ENCODE results near the gene IRGC. TPM values are rescaled to one million over a fixed set of nuclear protein-coding genes. Genes with fewer than 3 reads are reported as not detected.
"Not testable (repeated sequence)": the region's sequence is repeated elsewhere in the genome, so short reads cannot be mapped to it uniquely, and the experiment has no call there.

IRGC gene
- total RNA-seq, 1 donor from 2014 or later = not detected

DNA sequence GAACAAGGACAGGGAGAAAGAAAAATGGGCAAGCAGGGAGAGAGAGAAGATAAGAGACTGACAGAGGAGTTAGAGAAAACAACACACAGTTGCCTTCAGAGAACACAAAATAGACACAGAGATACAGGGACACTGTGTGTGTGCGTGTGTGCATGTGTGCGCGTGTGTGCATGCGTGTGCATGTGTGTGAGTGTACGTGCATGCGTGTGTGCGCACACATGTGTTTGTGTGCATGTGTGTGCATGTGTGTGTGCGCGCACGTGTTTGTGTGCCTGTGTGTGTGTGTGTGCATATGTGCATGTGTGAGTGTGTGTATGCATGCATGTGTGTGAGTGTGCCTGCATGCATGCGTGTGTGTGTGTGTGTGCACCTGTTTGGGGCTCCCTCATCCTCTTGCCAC, 40.0 kb upstream of the IRGC start:
- intact Hi-C loops (cut with DNase I) = no loop called here
- Histone ChIP-seq H3K9me3 (no peaks in the 10 kb centered on the region), H3K36me3 (no peaks in the 10 kb centered on the region), H3K27ac (no peak overlapping the region), H3K4me1 (no peaks in the 10 kb centered on the region), H3K27me3 (no peaks in the 10 kb centered on the region), H3K4me3 (no peak overlapping the region)
- DNase-seq (ENCODE audit: low spot score in 2 of 2) = no peak
- TF ChIP-seq, protein P1, sequence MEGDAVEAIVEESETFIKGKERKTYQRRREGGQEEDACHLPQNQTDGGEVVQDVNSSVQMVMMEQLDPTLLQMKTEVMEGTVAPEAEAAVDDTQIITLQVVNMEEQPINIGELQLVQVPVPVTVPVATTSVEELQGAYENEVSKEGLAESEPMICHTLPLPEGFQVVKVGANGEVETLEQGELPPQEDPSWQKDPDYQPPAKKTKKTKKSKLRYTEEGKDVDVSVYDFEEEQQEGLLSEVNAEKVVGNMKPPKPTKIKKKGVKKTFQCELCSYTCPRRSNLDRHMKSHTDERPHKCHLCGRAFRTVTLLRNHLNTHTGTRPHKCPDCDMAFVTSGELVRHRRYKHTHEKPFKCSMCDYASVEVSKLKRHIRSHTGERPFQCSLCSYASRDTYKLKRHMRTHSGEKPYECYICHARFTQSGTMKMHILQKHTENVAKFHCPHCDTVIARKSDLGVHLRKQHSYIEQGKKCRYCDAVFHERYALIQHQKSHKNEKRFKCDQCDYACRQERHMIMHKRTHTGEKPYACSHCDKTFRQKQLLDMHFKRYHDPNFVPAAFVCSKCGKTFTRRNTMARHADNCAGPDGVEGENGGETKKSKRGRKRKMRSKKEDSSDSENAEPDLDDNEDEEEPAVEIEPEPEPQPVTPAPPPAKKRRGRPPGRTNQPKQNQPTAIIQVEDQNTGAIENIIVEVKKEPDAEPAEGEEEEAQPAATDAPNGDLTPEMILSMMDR (IDR thresholded peaks at IDR 0.05) = no peak

GRCh38 chr19:43678512-43679261, 37.2 kb upstream of the IRGC start:
- H3K9me3 ChIP-seq = no peaks in the 10 kb centered on the region
- no peak overlapping the region for H3K4me3 ChIP-seq
- no peaks in the 10 kb centered on the region for H3K4me1 ChIP-seq
- intact Hi-C loops (cut with DNase I) = no loop called here
- H3K27ac ChIP-seq = no peak overlapping the region
- DNase-seq (ENCODE audit: low spot score in 2 of 2) = no peak
- H3K36me3 ChIP-seq = no peaks in the 10 kb centered on the region
- TF ChIP-seq, protein P1 (IDR thresholded peaks at IDR 0.05) = no peak
- H3K27me3 ChIP-seq = no peaks in the 10 kb centered on the region

DNA sequence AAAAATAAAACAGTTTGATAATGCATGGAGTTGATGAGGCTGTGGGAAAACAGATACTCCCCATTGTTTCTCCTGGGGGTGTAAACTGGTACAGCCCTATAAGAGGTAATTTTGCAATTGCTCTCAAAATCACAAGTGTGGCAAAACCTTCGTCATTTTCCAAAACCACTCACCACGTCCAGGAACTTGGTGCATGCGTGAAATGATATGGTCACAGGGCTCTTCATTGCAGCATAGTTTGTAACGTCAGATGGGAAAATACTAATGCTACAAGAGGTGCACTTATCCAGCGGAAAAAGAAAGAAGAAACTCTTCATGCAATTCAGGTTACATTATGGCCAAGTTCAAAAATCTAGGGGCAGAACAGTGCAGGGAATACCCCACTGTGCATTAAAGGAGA, 34.1 kb upstream of the IRGC start:
- Histone ChIP-seq H3K27ac (no peak overlapping the region), H3K9me3 (no peaks in the 10 kb centered on the region), H3K27me3 (no peaks in the 10 kb centered on the region), H3K4me3 (no peak overlapping the region), H3K4me1 (no peaks in the 10 kb centered on the region), H3K36me3 (no peaks in the 10 kb centered on the region)
- no peak for DNase-seq (ENCODE audit: low spot score in 2 of 2)
- intact Hi-C loops (cut with DNase I) = no loop called here
- TF ChIP-seq, protein P1 (IDR thresholded peaks at IDR 0.05) = no peak

- H3K4me1 ChIP-seq; H3K4me3 ChIP-seq; H3K36me3 ChIP-seq; H3K9me3 ChIP-seq; intact Hi-C loops (cut with DNase I); H3K27me3 ChIP-seq; DNase-seq (ENCODE audit: low spot score in 2 of 2); H3K27ac ChIP-seq: not testable (repeated sequence)
These were observed 33.6 kb upstream of the IRGC start for GRCh38 chr19:43682269-43682668.

GRCh38 chr19:43682824-43683661, 32.8 kb upstream of the IRGC start:
- TF ChIP-seq, protein P1 (IDR thresholded peaks at IDR 0.05) = no peak
- Histone ChIP-seq H3K9me3 (no peaks in the 10 kb centered on the region), H3K27me3 (no peaks in the 10 kb centered on the region), H3K27ac (no peak overlapping the region), H3K36me3 (no peaks in the 10 kb centered on the region), H3K4me1 (no peaks in the 10 kb centered on the region), H3K4me3 (no peak overlapping the region)
- intact Hi-C loops (cut with DNase I) = no loop called here
- no peak for DNase-seq (ENCODE audit: low spot score in 2 of 2)

DNA sequence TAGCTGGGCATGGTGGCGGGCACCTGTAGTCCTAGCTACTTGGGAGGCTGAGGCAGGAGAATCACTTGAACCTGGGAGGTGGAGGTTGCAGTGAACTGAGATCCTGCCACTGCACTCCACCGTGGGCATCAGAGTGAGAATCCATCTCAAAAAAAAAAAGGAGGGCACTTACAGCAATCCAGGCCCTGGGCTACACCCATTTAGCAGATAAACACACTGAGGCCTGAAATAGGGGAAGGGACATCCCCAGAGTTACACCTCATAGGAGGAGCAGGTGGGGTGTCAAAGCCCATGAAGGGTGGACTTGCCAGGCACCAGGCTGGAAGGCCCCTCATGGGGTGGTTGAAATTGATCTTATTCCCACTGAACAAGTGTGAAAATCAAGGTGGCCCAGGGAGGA, 32.0 kb upstream of the IRGC start:
- Histone ChIP-seq H3K36me3 (no peaks in the 10 kb centered on the region), H3K4me1 (no peaks in the 10 kb centered on the region), H3K27me3 (no peaks in the 10 kb centered on the region), H3K27ac (no peak overlapping the region), H3K4me3 (no peak overlapping the region), H3K9me3 (no peaks in the 10 kb centered on the region)
- no peak for DNase-seq (ENCODE audit: low spot score in 2 of 2)
- TF ChIP-seq, protein P1 (IDR thresholded peaks at IDR 0.05) = no peak
- intact Hi-C loops (cut with DNase I) = no loop called here

Data from ascending aorta (tissue), 2 donors.